ENCODE results near the gene MAGI2.

DNA sequence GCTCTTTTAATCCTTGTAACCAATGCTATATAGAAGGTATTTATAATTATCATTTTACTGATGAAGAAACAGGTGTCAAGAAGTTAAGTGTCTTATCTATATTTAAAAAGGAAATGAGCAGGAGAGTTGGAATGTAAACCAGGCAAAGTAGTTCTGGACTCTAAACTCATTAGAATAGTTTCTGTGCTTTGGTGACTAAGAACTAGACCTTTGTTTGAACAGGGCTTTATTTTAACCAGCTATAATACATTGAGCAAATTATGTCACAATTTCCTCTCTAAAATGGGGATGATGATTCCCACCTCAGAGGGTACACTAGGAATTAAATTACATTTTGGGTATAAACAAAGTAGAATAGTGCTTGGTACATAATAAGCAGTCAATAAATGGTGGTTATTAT is 236.0 kb downstream of the MAGI2 start:
- TF ChIP-seq, protein P1, sequence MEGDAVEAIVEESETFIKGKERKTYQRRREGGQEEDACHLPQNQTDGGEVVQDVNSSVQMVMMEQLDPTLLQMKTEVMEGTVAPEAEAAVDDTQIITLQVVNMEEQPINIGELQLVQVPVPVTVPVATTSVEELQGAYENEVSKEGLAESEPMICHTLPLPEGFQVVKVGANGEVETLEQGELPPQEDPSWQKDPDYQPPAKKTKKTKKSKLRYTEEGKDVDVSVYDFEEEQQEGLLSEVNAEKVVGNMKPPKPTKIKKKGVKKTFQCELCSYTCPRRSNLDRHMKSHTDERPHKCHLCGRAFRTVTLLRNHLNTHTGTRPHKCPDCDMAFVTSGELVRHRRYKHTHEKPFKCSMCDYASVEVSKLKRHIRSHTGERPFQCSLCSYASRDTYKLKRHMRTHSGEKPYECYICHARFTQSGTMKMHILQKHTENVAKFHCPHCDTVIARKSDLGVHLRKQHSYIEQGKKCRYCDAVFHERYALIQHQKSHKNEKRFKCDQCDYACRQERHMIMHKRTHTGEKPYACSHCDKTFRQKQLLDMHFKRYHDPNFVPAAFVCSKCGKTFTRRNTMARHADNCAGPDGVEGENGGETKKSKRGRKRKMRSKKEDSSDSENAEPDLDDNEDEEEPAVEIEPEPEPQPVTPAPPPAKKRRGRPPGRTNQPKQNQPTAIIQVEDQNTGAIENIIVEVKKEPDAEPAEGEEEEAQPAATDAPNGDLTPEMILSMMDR (IDR thresholded peaks at IDR 0.05) = no peak
- TF ChIP-seq POLR2AphosphoS5 (IDR thresholded peaks at IDR 0.05) (no peak), POLR2A (IDR thresholded peaks at IDR 0.05) (no peak)
